COLO829 (cell line): ENCODE measurements around the gene CLRN1.

Experiments
- DNase-seq: peaks from one replicate; pipeline ENCODE4 v3.0.0; 2012; ENCODE audit warnings: low spot score

Gene CLRN1

GRCh38 chr3:150975992-150976368, 3.5 kb upstream of the CLRN1 start:
- DNase-seq = no peak

DNA sequence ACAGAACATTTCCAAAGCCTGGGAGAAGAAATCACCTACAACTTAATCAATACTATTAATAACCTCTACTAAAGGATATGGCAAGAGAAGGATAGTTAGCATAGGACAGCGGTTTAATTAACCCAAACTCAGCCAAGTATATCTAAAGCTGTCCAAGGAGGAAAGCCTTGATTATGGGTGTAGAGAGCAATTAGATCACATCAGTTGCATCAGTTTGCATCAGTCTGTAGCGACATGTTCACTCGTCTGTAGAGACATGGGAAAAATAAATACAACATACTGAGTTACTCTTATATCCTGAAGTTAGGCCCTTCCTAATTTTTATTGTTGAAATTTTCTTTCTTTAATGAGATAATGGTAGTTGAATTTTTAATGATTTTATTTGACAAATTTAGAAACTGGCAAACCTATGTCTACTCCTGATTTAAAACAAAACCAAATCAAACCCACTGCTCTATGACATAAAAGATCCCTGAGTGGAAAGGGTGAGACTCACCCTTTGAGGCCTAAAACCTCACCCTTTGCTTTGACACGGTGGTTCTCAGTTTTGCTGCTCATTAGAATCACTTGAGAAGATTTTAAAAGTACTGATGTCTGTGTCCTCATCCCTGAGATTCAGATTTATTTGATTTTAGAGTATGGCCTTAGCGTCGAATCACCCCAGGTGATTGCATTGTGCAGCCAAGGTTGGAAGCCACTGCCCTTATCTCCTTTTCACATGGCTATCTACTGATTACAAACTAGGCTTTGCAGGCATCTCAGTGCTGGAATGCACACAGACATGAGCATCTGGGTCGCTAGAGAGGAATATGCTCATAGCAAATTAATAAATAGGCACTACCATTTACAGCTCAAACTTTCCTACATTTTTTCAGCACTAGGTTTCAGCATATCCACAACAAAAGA, 2.8 kb upstream of the CLRN1 start:
- DNase-seq = no peak

- peak; percentile 79 for DNase-seq
Measured at GRCh38 chr3:150970665-150971324, 1.7 kb downstream of the CLRN1 start.

DNA sequence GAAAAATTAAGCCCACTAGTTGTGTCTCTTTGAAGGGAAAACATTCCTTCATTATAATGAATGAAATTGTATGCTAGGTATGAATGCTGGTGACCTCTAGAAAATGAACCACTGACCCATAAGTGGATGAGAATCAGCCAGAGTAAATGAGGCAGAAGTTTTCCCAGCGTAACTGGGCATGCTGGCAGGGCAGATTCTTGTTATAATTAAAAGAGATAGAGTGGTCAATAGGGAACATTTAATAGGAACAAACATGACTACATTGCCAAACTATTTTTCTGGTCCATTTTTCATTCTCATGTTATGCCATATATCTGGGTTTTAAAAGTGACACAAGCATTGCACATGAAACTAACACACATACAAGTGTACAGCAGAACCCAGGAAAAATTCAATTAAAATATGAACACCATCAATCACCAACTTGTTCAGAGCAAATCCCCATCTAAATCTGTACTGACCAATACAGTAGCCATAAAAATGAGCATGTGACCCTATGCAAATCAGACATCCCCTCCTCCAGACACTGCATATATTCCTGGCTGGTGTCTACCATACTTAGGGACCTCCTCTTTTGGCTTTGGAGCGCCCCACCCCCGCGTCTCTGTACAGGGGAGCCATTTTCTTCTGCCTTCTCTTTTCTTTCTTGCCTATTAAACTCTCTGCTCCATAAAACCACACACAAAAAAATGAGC, 4.0 kb downstream of the CLRN1 start:
- DNase-seq = no peak

GRCh38 chr3:150965436-150965835, 7.1 kb downstream of the CLRN1 start:
- no peak for DNase-seq

GRCh38 chr3:150961949-150962348, 10.6 kb downstream of the CLRN1 start:
- DNase-seq = no peak

GRCh38 chr3:150960708-150961684, 11.5 kb downstream of the CLRN1 start:
- no peak for DNase-seq

- no peak for DNase-seq
Measured at GRCh38 chr3:150958683-150959082, 13.8 kb downstream of the CLRN1 start.

GRCh38 chr3:150956376-150956775, 16.2 kb downstream of the CLRN1 start:
- DNase-seq = no peak

DNA sequence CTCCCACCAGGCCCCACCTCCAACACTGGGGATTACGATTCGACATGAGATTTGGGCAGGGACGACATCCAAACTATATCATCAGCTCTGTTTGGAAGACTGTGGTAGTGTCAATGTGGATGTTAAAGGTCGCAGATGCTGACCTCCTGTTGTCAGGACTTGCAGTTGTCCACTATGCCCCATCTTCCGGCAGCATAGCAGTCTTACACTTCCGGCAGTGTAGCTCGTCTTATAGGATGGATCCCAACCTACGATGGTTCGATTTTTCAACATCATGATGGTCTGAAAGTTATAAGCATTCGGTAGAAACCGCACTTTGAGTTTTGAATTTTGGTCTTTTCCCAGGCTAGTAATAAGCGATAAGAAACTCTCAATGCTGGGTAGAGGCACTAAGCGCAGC, 20.6 kb downstream of the CLRN1 start:
- DNase-seq = no peak

GRCh38 chr3:150945226-150946032, 27.1 kb downstream of the CLRN1 start:
- no peak for DNase-seq

DNA sequence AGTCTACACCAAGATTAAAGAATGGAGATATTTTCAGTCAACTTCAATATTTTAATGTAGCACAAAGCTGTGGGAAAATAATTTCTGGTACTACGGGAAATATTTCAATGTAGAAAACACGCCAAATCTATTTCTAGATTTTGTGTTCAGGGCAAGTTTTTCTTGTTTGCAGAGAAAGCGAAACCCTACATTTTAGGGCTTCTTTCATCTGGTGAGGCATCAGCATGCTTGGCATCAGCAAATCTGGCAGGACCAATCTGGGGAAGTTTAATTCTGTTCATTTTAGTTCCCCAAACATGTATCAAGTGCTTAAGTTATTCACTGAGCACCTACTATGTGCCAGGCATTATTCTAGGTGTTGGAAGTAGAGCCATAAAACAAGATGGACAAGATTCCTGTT, 30.3 kb downstream of the CLRN1 start:
- DNase-seq = no peak

- DNase-seq = no peak
Measured at GRCh38 chr3:150936693-150937092, 35.8 kb downstream of the CLRN1 start.

DNA sequence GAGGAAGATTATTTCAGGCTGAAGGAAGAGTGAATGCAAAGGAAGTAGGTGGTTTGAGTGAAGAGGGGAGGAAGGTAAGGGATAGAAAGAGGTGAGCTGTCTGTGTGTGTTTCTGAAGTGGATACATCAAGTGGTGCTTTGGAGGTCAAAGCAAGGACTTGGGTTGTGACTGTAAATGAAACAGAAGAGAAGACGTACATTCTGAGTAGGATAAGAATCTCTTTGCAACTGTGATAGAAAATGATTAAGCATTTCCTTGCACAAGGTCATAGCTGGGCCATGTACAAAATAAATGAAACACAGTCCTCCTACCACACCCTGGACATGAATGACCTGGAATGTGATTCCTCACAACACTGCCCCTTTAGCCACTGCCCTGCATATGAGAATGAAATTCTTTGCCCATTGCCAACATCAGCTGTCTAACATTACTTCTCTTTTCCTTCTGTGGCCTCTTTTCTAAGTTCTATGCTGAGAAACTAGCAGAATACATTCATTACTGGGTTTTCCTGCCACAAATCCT, 39.0 kb downstream of the CLRN1 start:
- DNase-seq = peak; percentile 25

DNA sequence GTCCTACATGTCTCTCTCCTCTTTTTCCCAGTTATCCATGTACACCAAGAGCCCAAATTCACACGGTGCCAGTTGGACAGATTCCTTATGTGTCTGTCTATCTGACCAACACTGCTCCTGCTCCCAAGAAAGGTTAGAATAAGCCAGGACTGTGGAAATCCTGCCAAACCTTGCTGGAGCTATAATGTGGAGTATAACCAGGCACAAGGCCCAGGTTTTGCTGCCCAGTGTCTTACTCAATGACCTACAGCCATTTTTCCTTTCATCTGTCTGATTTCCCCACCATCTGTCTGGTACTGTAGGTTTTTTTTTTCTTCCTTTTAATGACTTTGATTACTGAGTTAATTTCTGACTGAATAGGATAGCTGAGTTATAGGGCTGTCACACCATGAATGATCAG, 40.8 kb downstream of the CLRN1 start:
- DNase-seq = no peak

GRCh38 chr3:150930839-150931238, 41.7 kb downstream of the CLRN1 start:
- DNase-seq = no peak

- no peak for DNase-seq
Measured at GRCh38 chr3:150928234-150928633, 44.3 kb downstream of the CLRN1 start.

DNA sequence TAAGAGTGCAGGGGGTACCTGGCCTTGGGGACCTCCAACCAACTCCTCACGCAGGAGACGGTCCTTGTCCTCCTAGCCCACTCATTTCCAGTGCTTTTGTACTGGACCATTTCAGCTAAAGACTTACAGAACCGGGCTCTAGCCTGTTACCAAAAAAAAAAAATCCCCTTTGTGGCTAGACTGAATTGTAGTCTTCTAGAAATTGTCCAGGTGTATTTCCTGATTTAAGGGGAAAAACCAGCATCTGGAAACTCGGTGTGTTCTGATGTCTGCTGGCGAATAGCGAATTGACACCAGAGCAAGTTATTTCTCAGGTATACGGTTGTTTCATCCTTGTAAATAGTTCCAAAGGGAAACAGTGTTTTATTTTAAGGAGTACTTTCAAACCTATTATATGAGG, 46.2 kb downstream of the CLRN1 start:
- no peak for DNase-seq

GRCh38 chr3:150925751-150926201, 46.8 kb downstream of the CLRN1 start:
- DNase-seq = peak; percentile 52

DNA sequence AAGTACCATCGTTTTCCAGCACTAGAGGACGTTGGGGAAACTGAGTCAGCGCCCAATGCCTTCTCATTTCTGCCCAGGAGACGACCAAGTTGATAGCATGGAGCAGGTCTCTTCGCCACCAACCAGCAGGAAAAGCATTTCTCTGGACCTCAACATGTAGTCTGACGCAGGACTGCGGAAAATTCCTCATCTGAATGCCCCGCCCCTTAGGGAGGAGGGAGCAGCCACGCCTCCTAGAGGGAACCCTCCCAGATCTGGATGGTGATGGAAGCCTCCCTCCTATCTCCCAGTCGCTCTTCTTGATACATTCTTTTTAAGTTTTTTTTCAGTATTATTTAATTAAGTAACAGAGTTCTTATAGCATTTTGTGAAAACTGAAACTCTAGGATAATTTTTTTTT, 49.9 kb downstream of the CLRN1 start:
- DNase-seq = peak; percentile 76

- no peak for DNase-seq
Measured at GRCh38 chr3:150921209-150921608, 51.3 kb downstream of the CLRN1 start.
